ENCODE data around the gene G2E3. TPM values are rescaled to one million over a fixed set of nuclear protein-coding genes. Genes with fewer than 3 reads are reported as not detected.

G2E3 gene
- total RNA-seq, 3 donors from 2014 or later: 14.9 to 16.3 (median 15.1) TPM

GRCh38 chr14:30550335-30550734, 8.6 kb upstream of the G2E3 start:
- Histone ChIP-seq H3K4me1 (ENCODE audit: low read depth) (no peaks in the 10 kb centered on the region), H3K4me3 (no peak overlapping the region), H3K9me3 (no peaks in the 10 kb centered on the region), H3K36me3 (ENCODE audit: low read depth) (no peaks in the 10 kb centered on the region)
- TF ChIP-seq CTCF (IDR thresholded peaks at IDR 0.05): no peak
- ATAC-seq (no peak), DNase-seq (no peak)
- intact Hi-C loops (cut with DNase I, micrococcal nuclease): no loop called here

- Histone ChIP-seq H3K36me3 (ENCODE audit: low read depth) (no peaks in the 10 kb centered on the region), H3K4me3 (no peak overlapping the region), H3K9me3 (no peaks in the 10 kb centered on the region), H3K4me1 (ENCODE audit: low read depth) (no peaks in the 10 kb centered on the region)
- no peak for TF ChIP-seq CTCF (IDR thresholded peaks at IDR 0.05)
- intact Hi-C loops (cut with DNase I, micrococcal nuclease): no loop called here
- no peak for ATAC-seq
- DNase-seq: no peak
These were observed 7.5 kb upstream of the G2E3 start for GRCh38 chr14:30551460-30551859.

GRCh38 chr14:30553311-30553989, 5.5 kb upstream of the G2E3 start:
- H3K4me1 ChIP-seq (ENCODE audit: low read depth): no peaks in the 10 kb centered on the region
- no peaks in the 10 kb centered on the region for H3K36me3 ChIP-seq (ENCODE audit: low read depth)
- TF ChIP-seq CTCF (IDR thresholded peaks at IDR 0.05): no peak
- intact Hi-C loops (cut with DNase I, micrococcal nuclease): no loop called here
- H3K4me3 ChIP-seq: no peak overlapping the region
- peak; percentile 97 for ATAC-seq
- H3K9me3 ChIP-seq: no peaks in the 10 kb centered on the region
- DNase-seq: peak in 1 of 3 donors; percentile 23

- Histone ChIP-seq H3K36me3 (ENCODE audit: low read depth) (no peaks in the 10 kb centered on the region), H3K4me3 (peak overlapping the region; percentile 78), H3K9me3 (no peaks in the 10 kb centered on the region), H3K4me1 (ENCODE audit: low read depth) (peaks cover 6% of the 10 kb centered on the region)
- TF ChIP-seq CTCF (IDR thresholded peaks at IDR 0.05): no peak
- intact Hi-C loops (cut with DNase I, micrococcal nuclease): no loop called here
- ATAC-seq: no peak
- no peak for DNase-seq
These were observed 640 bp upstream of the G2E3 start for GRCh38 chr14:30558362-30558674.

- no peak for TF ChIP-seq CTCF (IDR thresholded peaks at IDR 0.05)
- peak overlapping the region; percentile 78 for H3K4me3 ChIP-seq
- H3K36me3 ChIP-seq (ENCODE audit: low read depth): no peaks in the 10 kb centered on the region
- ATAC-seq (peak; percentile 26), DNase-seq (peak in 1 of 3 donors; percentile 19)
- intact Hi-C loops (cut with DNase I, micrococcal nuclease): no loop called here
- H3K4me1 ChIP-seq (ENCODE audit: low read depth): peaks cover 6% of the 10 kb centered on the region
- H3K9me3 ChIP-seq: no peaks in the 10 kb centered on the region
These were observed 707 bp downstream of the G2E3 start for GRCh38 chr14:30559638-30560091.

GRCh38 chr14:30560581-30560980, 1.6 kb downstream of the G2E3 start:
- DNase-seq (no peak), ATAC-seq (no peak)
- Histone ChIP-seq H3K36me3 (ENCODE audit: low read depth) (no peaks in the 10 kb centered on the region), H3K4me1 (ENCODE audit: low read depth) (peaks cover 6% of the 10 kb centered on the region), H3K9me3 (no peaks in the 10 kb centered on the region), H3K4me3 (no peak overlapping the region)
- no peak for TF ChIP-seq CTCF (IDR thresholded peaks at IDR 0.05)
- intact Hi-C loops (cut with DNase I, micrococcal nuclease): no loop called here

Data from mucosa of descending colon (tissue), 3 donors.